Muscle of leg (tissue), 11 donors: ENCODE measurements around the gene HOXC10. TPM values are rescaled to one million over a fixed set of nuclear protein-coding genes. Genes with fewer than 3 reads are reported as not detected.

Experiments used
- DNase-seq: peaks from one replicate; pipeline ENCODE4 v3.0.0; 2013
- H3K27ac ChIP-seq: one replicate; pipeline ENCODE4 v1.5.1; 2013; ENCODE audit warnings: mild to moderate bottlenecking, low read length, control low read depth
- H3K27me3 ChIP-seq: one replicate; pipeline ENCODE4 v1.6.1; 2013; ENCODE audit warnings: low read length; ENCODE audit not compliant: control insufficient read depth, insufficient read depth
- H3K36me3 ChIP-seq: one replicate; pipeline ENCODE4 v1.6.1; 2013; ENCODE audit warnings: low read length; ENCODE audit not compliant: control insufficient read depth, insufficient read depth
- H3K4me1 ChIP-seq: one replicate; pipeline ENCODE4 v1.6.1; 2013; ENCODE audit warnings: low read length; ENCODE audit not compliant: control insufficient read depth, insufficient read depth
- H3K4me3 ChIP-seq: one replicate; pipeline ENCODE4 v1.5.1; 2013; ENCODE audit warnings: low read length, control low read depth
- H3K9me3 ChIP-seq: replicated peaks from 2 replicates; pipeline ENCODE4 v1.6.1; 2013; ENCODE audit warnings: low read depth, low read length; ENCODE audit not compliant: control insufficient read depth
- WGBS: methylation state at CpG from one replicate; pipeline ENCODE4 v1.1.5; 2013; ENCODE audit warnings: missing lambda C conversion rate; ENCODE audit not compliant: insufficient coverage; 5-methylcytosine and 5-hydroxymethylcytosine counted together
- polyA plus RNA-seq, 8 donors: library from polyadenylated mRNA; unstranded; fragments of 120-200 nt; gene quantifications; one replicate each; pipeline versions ENCODE4 v1.2.1 to v1.2.3, GENCODE V29; 2013; ENCODE audit warnings: inconsistent platforms in 1 of 8, low replicate concordance in 1 of 8; ENCODE audit not compliant: insufficient read length in 8 of 8, insufficient read depth in 1 of 8
- total RNA-seq: library from RNA; stranded (reverse); fragments of 120-200 nt; gene quantifications from one replicate; pipeline ENCODE4 v1.2.4, GENCODE V29; 2013

The HOXC10 gene
- total and polyA plus RNA-seq, 9 donors, result 7.6 to 57.7 (median 48.6) TPM

GRCh38 chr12:53940443-53941014 lies 44.4 kb upstream of the HOXC10 start:
- WGBS, result 9% methylated on average over 4 of the region's 9 CpGs
- peaks cover 23% of the 10 kb centered on the region for H3K4me1 ChIP-seq
- H3K4me3 ChIP-seq, result no peak overlapping the region
- H3K27me3 ChIP-seq, result peaks cover 92% of the 10 kb centered on the region
- no peak for DNase-seq
- no peak overlapping the region for H3K27ac ChIP-seq
- no peaks in the 10 kb centered on the region for H3K9me3 ChIP-seq
- H3K36me3 ChIP-seq, result no peaks in the 10 kb centered on the region

GRCh38 chr12:53941187-53941586 lies 43.8 kb upstream of the HOXC10 start:
- H3K4me3 ChIP-seq, result no peak overlapping the region
- H3K4me1 ChIP-seq, result peaks cover 20% of the 10 kb centered on the region
- peaks cover 92% of the 10 kb centered on the region for H3K27me3 ChIP-seq
- H3K36me3 ChIP-seq, result no peaks in the 10 kb centered on the region
- no peak for DNase-seq
- H3K9me3 ChIP-seq, result no peaks in the 10 kb centered on the region
- no peak overlapping the region for H3K27ac ChIP-seq

GRCh38 chr12:53941750-53942149 lies 43.2 kb upstream of the HOXC10 start:
- WGBS, result no CpG with 5 or more reads among the region's 5 CpGs
- DNase-seq, result no peak

GRCh38 chr12:53942467-53942997 lies 42.4 kb upstream of the HOXC10 start:
- Histone ChIP-seq H3K9me3 (no peaks in the 10 kb centered on the region), H3K36me3 (no peaks in the 10 kb centered on the region), H3K4me3 (no peak overlapping the region), H3K27me3 (peaks cover 91% of the 10 kb centered on the region), H3K4me1 (peaks cover 19% of the 10 kb centered on the region), H3K27ac (no peak overlapping the region)
- DNase-seq, result no peak
- WGBS, result no CpG with 5 or more reads among the region's 2 CpGs

More at GRCh38 chr12:53941750-53942149, 43.2 kb upstream of the HOXC10 start:
- Histone ChIP-seq H3K36me3 (no peaks in the 10 kb centered on the region), H3K27ac (no peak overlapping the region), H3K27me3 (peaks cover 92% of the 10 kb centered on the region), H3K4me1 (peaks cover 20% of the 10 kb centered on the region), H3K9me3 (no peaks in the 10 kb centered on the region), H3K4me3 (no peak overlapping the region)

GRCh38 chr12:53944209-53944608 lies 40.7 kb upstream of the HOXC10 start:
- no peak for DNase-seq
- Histone ChIP-seq H3K4me1 (peaks cover 7% of the 10 kb centered on the region), H3K4me3 (no peak overlapping the region), H3K36me3 (no peaks in the 10 kb centered on the region), H3K27me3 (peaks cover 91% of the 10 kb centered on the region), H3K27ac (no peak overlapping the region), H3K9me3 (no peaks in the 10 kb centered on the region)
- WGBS, result no CpG with 5 or more reads among the region's 4 CpGs

- H3K9me3 ChIP-seq, result no peaks in the 10 kb centered on the region
- no peak overlapping the region for H3K4me3 ChIP-seq
- DNase-seq, result no peak
- H3K4me1 ChIP-seq, result peaks cover 7% of the 10 kb centered on the region
- no peaks in the 10 kb centered on the region for H3K36me3 ChIP-seq
- no peak overlapping the region for H3K27ac ChIP-seq
- peaks cover 91% of the 10 kb centered on the region for H3K27me3 ChIP-seq
- 3% methylated on average over 33 of the region's 51 CpGs for whole genome bisulfite sequencing
These were observed 39.8 kb upstream of the HOXC10 start for GRCh38 chr12:53944907-53945847.

- H3K36me3 ChIP-seq, result no peaks in the 10 kb centered on the region
- H3K27me3 ChIP-seq, result peaks cover 94% of the 10 kb centered on the region
- peaks cover 19% of the 10 kb centered on the region for H3K4me1 ChIP-seq
- H3K4me3 ChIP-seq, result no peak overlapping the region
- no peak overlapping the region for H3K27ac ChIP-seq
- no peak for DNase-seq
- H3K9me3 ChIP-seq, result no peaks in the 10 kb centered on the region
These were observed 37.2 kb upstream of the HOXC10 start for GRCh38 chr12:53947743-53948142.

GRCh38 chr12:53948650-53949593 lies 36.0 kb upstream of the HOXC10 start:
- Histone ChIP-seq H3K27ac (no peak overlapping the region), H3K9me3 (no peaks in the 10 kb centered on the region), H3K4me1 (peaks cover 19% of the 10 kb centered on the region), H3K27me3 (peaks cover 98% of the 10 kb centered on the region), H3K36me3 (no peaks in the 10 kb centered on the region), H3K4me3 (no peak overlapping the region)
- 63% methylated on average over 4 of the region's 9 CpGs for WGBS
- DNase-seq, result no peak

- Histone ChIP-seq H3K27ac (no peak overlapping the region), H3K9me3 (no peaks in the 10 kb centered on the region), H3K4me1 (peaks cover 21% of the 10 kb centered on the region), H3K4me3 (no peak overlapping the region), H3K27me3 (peaks cover 98% of the 10 kb centered on the region), H3K36me3 (no peaks in the 10 kb centered on the region)
- WGBS, result 14% methylated on average over 28 of the region's 34 CpGs
- no peak for DNase-seq
These were observed 35.1 kb upstream of the HOXC10 start for GRCh38 chr12:53949631-53950436.
